A673 (cell line): ENCODE measurements around the gene AQP7. TPM values are rescaled to one million over a fixed set of nuclear protein-coding genes. Genes with fewer than 3 reads are reported as not detected.

ENCODE experiments used
- BruUV-seq: library from RNA; stranded (reverse); fragments of 400-500 nt; replicated peaks from 2 replicates; lab custom pipeline; 2021; lab: Mats Ljungman, UMichigan
- CTCF ChIA-PET: fragments of 300-600 bp; sonication (Branson Sonifier 250); formaldehyde crosslinking; loops from one replicate; lab custom pipeline; 2022; ENCODE audit warnings: antibody characterized with exemption; lab: Charles Lee
- POLR2A ChIA-PET: fragments of 300-600 bp; sonication (Branson Sonifier 250); formaldehyde crosslinking; loops from one replicate; lab custom pipeline; 2022; ENCODE audit warnings: antibody characterized with exemption; ENCODE audit not compliant: low non-redundant PET; lab: Charles Lee
- DNase-seq: peaks from one replicate; pipeline ENCODE4 v3.0.0-alpha.2; 2015; ENCODE audit warnings: low spot score
- H3K27ac ChIP-seq: fragments of 200-600 bp; sonication (generic); 2 replicates; pipeline ENCODE4 v1.5.1; 2016; ENCODE audit warnings: mixed run types, low read depth, mild to moderate bottlenecking, mixed read lengths, antibody characterized with exemption, low read length; ENCODE audit not compliant: poor library complexity, severe bottlenecking
- H3K27me3 ChIP-seq: fragments of 200-600 bp; sonication (generic); replicated peaks from 2 replicates; pipeline ENCODE4 v1.6.1; 2017; ENCODE audit warnings: mixed run types, low read depth, mild to moderate bottlenecking, mixed read lengths, antibody characterized with exemption, low read length; ENCODE audit not compliant: insufficient read depth, poor library complexity
- H3K36me3 ChIP-seq: fragments of 200-600 bp; sonication (generic); 2 replicates; pipeline ENCODE4 v1.6.1; 2016; ENCODE audit warnings: mixed run types, mild to moderate bottlenecking, mixed read lengths, antibody characterized with exemption, low read length; ENCODE audit not compliant: insufficient read depth, poor library complexity, severe bottlenecking
- H3K4me1 ChIP-seq: fragments of 200-600 bp; sonication (generic); 2 replicates; pipeline ENCODE4 v1.6.1; 2017; ENCODE audit warnings: mixed run types, mild to moderate bottlenecking, mixed read lengths, antibody characterized with exemption, low read length; ENCODE audit not compliant: insufficient read depth, poor library complexity, severe bottlenecking
- H3K4me3 ChIP-seq: fragments of 200-600 bp; sonication (generic); 2 replicates; pipeline ENCODE4 v1.5.1; 2016; ENCODE audit warnings: low read depth, mixed run types, mild to moderate bottlenecking, mixed read lengths, low read length; ENCODE audit not compliant: poor library complexity, severe bottlenecking
- H3K9me3 ChIP-seq: fragments of 200-600 bp; sonication (generic); 2 replicates; pipeline ENCODE4 v1.6.1; 2016; ENCODE audit warnings: mixed run types, low read depth, mild to moderate bottlenecking, mixed read lengths, antibody characterized with exemption, low read length; ENCODE audit not compliant: poor library complexity, severe bottlenecking
- EZH2 ChIP-seq: fragments of 200-600 bp; sonication (generic); IDR thresholded peaks from 2 replicates; pipeline ENCODE4 v1.6.1; 2017; ENCODE audit warnings: borderline replicate concordance, low read depth, mild to moderate bottlenecking, mixed read lengths, antibody characterized with exemption, low read length; ENCODE audit not compliant: poor library complexity, severe bottlenecking
- intact Hi-C: fragments of 100-400 bp; cut with micrococcal nuclease; formaldehyde crosslinking; loops from one replicate; pipeline ENCODE4 v1.10.0; 2022; ENCODE audit not compliant: unreplicated experiment
- total RNA-seq: library from RNA; stranded (reverse); gene quantifications from 2 replicates; pipeline ENCODE4 v1.2.3, GENCODE V29; 2021
- TF ChIP-seq, protein P1 (sequence below): fragments of 300-800, 200-600 bp; sonication (generic); conservative IDR thresholded peaks from 2 replicates; pipeline ENCODE4 v1.5.1; 2017; ENCODE audit warnings: low read depth, mild to moderate bottlenecking, antibody characterized with exemption, low read length, moderate library complexity, mixed read lengths

The AQP7 gene
- total RNA-seq, 1 experiment from 2014 or later: not detected

GRCh38 chr9:33430942-33431341, 28.6 kb upstream of the AQP7 start:
- CTCF ChIA-PET: interaction anchor here (1.7 kb wide), 1 partner anchor 22 kb away, joined by 3 read pairs; no protein-coding TSS in a partner anchor
- POLR2A ChIA-PET: interaction anchor here (0.6 kb wide), 1 partner anchor 72 kb away, joined by 4 read pairs; no protein-coding TSS in a partner anchor
- intact Hi-C loops: no loop called here

GRCh38 chr9:33429256-33429985, 27.1 kb upstream of the AQP7 start:
- intact Hi-C loops: no loop called here

More at GRCh38 chr9:33430942-33431341, 28.6 kb upstream of the AQP7 start:
- H3K36me3 ChIP-seq: no peaks in the 10 kb centered on the region
- H3K4me1 ChIP-seq: no peaks in the 10 kb centered on the region
- no TSS peak for BruUV-seq
- no peaks in the 10 kb centered on the region for H3K27me3 ChIP-seq
- H3K4me3 ChIP-seq: no peak overlapping the region
- TF ChIP-seq, protein P1, sequence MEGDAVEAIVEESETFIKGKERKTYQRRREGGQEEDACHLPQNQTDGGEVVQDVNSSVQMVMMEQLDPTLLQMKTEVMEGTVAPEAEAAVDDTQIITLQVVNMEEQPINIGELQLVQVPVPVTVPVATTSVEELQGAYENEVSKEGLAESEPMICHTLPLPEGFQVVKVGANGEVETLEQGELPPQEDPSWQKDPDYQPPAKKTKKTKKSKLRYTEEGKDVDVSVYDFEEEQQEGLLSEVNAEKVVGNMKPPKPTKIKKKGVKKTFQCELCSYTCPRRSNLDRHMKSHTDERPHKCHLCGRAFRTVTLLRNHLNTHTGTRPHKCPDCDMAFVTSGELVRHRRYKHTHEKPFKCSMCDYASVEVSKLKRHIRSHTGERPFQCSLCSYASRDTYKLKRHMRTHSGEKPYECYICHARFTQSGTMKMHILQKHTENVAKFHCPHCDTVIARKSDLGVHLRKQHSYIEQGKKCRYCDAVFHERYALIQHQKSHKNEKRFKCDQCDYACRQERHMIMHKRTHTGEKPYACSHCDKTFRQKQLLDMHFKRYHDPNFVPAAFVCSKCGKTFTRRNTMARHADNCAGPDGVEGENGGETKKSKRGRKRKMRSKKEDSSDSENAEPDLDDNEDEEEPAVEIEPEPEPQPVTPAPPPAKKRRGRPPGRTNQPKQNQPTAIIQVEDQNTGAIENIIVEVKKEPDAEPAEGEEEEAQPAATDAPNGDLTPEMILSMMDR: no peak
- no peak for TF ChIP-seq EZH2
- H3K9me3 ChIP-seq: no peaks in the 10 kb centered on the region
- H3K27ac ChIP-seq: no peak overlapping the region
- DNase-seq: no peak

GRCh38 chr9:33426843-33427293, 24.5 kb upstream of the AQP7 start:
- Histone ChIP-seq H3K4me3 (no peak overlapping the region), H3K9me3 (no peaks in the 10 kb centered on the region), H3K36me3 (no peaks in the 10 kb centered on the region), H3K4me1 (no peaks in the 10 kb centered on the region), H3K27me3 (no peaks in the 10 kb centered on the region), H3K27ac (no peak overlapping the region)
- BruUV-seq: no TSS peak
- intact Hi-C loops: no loop called here
- no peak for TF ChIP-seq EZH2
- TF ChIP-seq, protein P1: no peak
- no peak for DNase-seq
- ChIA-PET CTCF (no interaction called here), POLR2A (no interaction called here)

More at GRCh38 chr9:33429256-33429985, 27.1 kb upstream of the AQP7 start:
- Histone ChIP-seq H3K9me3 (no peaks in the 10 kb centered on the region), H3K4me3 (no peak overlapping the region), H3K36me3 (no peaks in the 10 kb centered on the region), H3K27me3 (no peaks in the 10 kb centered on the region), H3K27ac (no peak overlapping the region), H3K4me1 (no peaks in the 10 kb centered on the region)
- CTCF ChIA-PET: interaction anchor here (0.6 kb wide), 1 partner anchor 73 kb away, joined by 6 read pairs; no protein-coding TSS in a partner anchor
- no peak for TF ChIP-seq EZH2
- TF ChIP-seq, protein P1: no peak
- POLR2A ChIA-PET: no interaction called here
- DNase-seq: no peak
- no TSS peak for BruUV-seq
